Mesenchymal stem cell (in vitro differentiated cells and primary cell): Measurements from ENCODE around the gene KCNH1.

Source experiments
- DNase-seq: peaks from one replicate; pipeline ENCODE4 v3.0.0-alpha.2; 2013
- H2AFZ ChIP-seq: one replicate; pipeline ENCODE4 v1.6.1; 2013; ENCODE audit warnings: low read depth, mild to moderate bottlenecking, control low read depth, inconsistent platforms, low read length, moderate library complexity
- H2AK5ac ChIP-seq: 2 replicates; pipeline ENCODE4 v1.6.1; 2013; ENCODE audit warnings: low read length, moderate library complexity, mild to moderate bottlenecking, inconsistent platforms; ENCODE audit not compliant: severe bottlenecking
- H2BK120ac ChIP-seq: one replicate; pipeline ENCODE4 v1.6.1; 2013; ENCODE audit warnings: low read depth, mild to moderate bottlenecking, inconsistent platforms, low read length, moderate library complexity
- H2BK12ac ChIP-seq, 2 experiments: one replicate each; pipeline ENCODE4 v1.6.1; 2013; ENCODE audit warnings: inconsistent platforms in 2 of 2, low read length in 2 of 2, mild to moderate bottlenecking in 2 of 2, moderate library complexity in 2 of 2, control low read depth in 1 of 2
- H2BK15ac ChIP-seq: one replicate; pipeline ENCODE4 v1.6.1; 2013; ENCODE audit warnings: mild to moderate bottlenecking, low read depth, inconsistent platforms; ENCODE audit not compliant: poor library complexity, severe bottlenecking
- H2BK5ac ChIP-seq: 2 replicates; pipeline ENCODE4 v1.6.1; 2013; ENCODE audit warnings: low read depth, mild to moderate bottlenecking, low read length, control low read depth, inconsistent platforms; ENCODE audit not compliant: poor library complexity, severe bottlenecking
- H3K14ac ChIP-seq, 2 experiments: one replicate each; pipeline ENCODE4 v1.6.1; 2013; ENCODE audit warnings: inconsistent platforms in 2 of 2, low read length in 2 of 2, control low read depth in 1 of 2, mild to moderate bottlenecking in 1 of 2, moderate library complexity in 1 of 2
- H3K18ac ChIP-seq, 2 experiments: one replicate each; pipeline ENCODE4 v1.6.1; 2013; ENCODE audit warnings: inconsistent platforms in 2 of 2, low read length in 2 of 2, control low read depth in 1 of 2, low read depth in 1 of 2, mild to moderate bottlenecking in 1 of 2
- H3K23ac ChIP-seq, 2 experiments: one replicate each; pipeline ENCODE4 v1.6.1; 2013; ENCODE audit warnings: inconsistent platforms in 2 of 2, low read length in 2 of 2, mild to moderate bottlenecking in 2 of 2, moderate library complexity in 2 of 2, control low read depth in 1 of 2
- H3K27ac ChIP-seq: 2 replicates; pipeline ENCODE4 v1.5.1; 2013; ENCODE audit warnings: mild to moderate bottlenecking, moderate library complexity, low read length, control low read depth, inconsistent platforms; ENCODE audit not compliant: poor library complexity, severe bottlenecking
- H3K27me3 ChIP-seq, 2 experiments: 2 replicates each; pipeline versions ENCODE4 v1.6.1 to v1.7.0; 2013; ENCODE audit warnings: low read length in 2 of 2, mild to moderate bottlenecking in 2 of 2, moderate library complexity in 2 of 2, control low read depth in 1 of 2, inconsistent platforms in 1 of 2; ENCODE audit not compliant: control insufficient read depth in 1 of 2, insufficient read depth in 1 of 2
- H3K36me3 ChIP-seq, 2 experiments: 2 replicates each; pipeline versions ENCODE4 v1.6.1 to v1.7.0; 2013; ENCODE audit warnings: low read length in 2 of 2, control low read depth in 1 of 2, inconsistent platforms in 1 of 2, low read depth in 1 of 2, mild to moderate bottlenecking in 1 of 2; ENCODE audit not compliant: insufficient read depth in 2 of 2, control insufficient read depth in 1 of 2
- H3K4ac ChIP-seq, 2 experiments: one replicate each; pipeline ENCODE4 v1.6.1; 2013; ENCODE audit warnings: inconsistent platforms in 2 of 2, low read length in 2 of 2, mild to moderate bottlenecking in 2 of 2, moderate library complexity in 2 of 2, control low read depth in 1 of 2, low read depth in 1 of 2
- H3K4me1 ChIP-seq: 2 replicates; pipeline ENCODE4 v1.6.1; 2013; ENCODE audit warnings: low read depth, low read length, control low read depth; ENCODE audit not compliant: control insufficient read depth, insufficient read depth
- H3K4me2 ChIP-seq: 2 replicates; pipeline ENCODE4 v1.6.1; 2013; ENCODE audit warnings: low read length, mild to moderate bottlenecking, inconsistent platforms; ENCODE audit not compliant: poor library complexity, severe bottlenecking
- H3K4me3 ChIP-seq, 2 experiments: 2 replicates each; pipeline versions ENCODE4 v1.5.1 to v1.7.0; 2013; ENCODE audit warnings: low read length in 2 of 2, mild to moderate bottlenecking in 2 of 2, control low read depth in 1 of 2, low read depth in 1 of 2; ENCODE audit not compliant: insufficient read depth in 1 of 2
- H3K79me1 ChIP-seq: replicated peaks from 2 replicates; pipeline ENCODE4 v1.6.1; 2013; ENCODE audit warnings: mild to moderate bottlenecking, control low read depth, low read length, inconsistent platforms; ENCODE audit not compliant: poor library complexity, severe bottlenecking
- H3K9ac ChIP-seq: 2 replicates; pipeline ENCODE4 v1.7.0; 2013; ENCODE audit warnings: mild to moderate bottlenecking, low read length, moderate library complexity
- H3K9me3 ChIP-seq: 2 replicates; pipeline ENCODE4 v1.7.0; 2013; ENCODE audit warnings: mild to moderate bottlenecking, low read length; ENCODE audit not compliant: control insufficient read depth
- H4K8ac ChIP-seq: one replicate; pipeline ENCODE4 v1.6.1; 2013; ENCODE audit warnings: inconsistent platforms, mild to moderate bottlenecking, low read length, moderate library complexity
- H4K91ac ChIP-seq: one replicate; pipeline ENCODE4 v1.6.1; 2013; ENCODE audit warnings: mild to moderate bottlenecking, low read length, inconsistent platforms
- WGBS: methylation state at CpG from one replicate; pipeline ENCODE4 v1.1.7; 2013; ENCODE audit warnings: mixed read lengths; 5-methylcytosine and 5-hydroxymethylcytosine counted together

Gene KCNH1

GRCh38 chr1:210700083-210700482, 433.9 kb downstream of the KCNH1 start:
- peak overlapping the region; percentile 13 for H2BK15ac ChIP-seq
- H3K4me1 ChIP-seq: no peaks in the 10 kb centered on the region
- no peak overlapping the region for H3K4me2 ChIP-seq
- WGBS: 95% methylated on average over 1 of the region's 1 CpG
- DNase-seq: no peak
- H3K23ac ChIP-seq: no peak overlapping the region
- H3K9ac ChIP-seq: no peak overlapping the region
- H2AK5ac ChIP-seq: no peak overlapping the region
- H3K9me3 ChIP-seq: no peaks in the 10 kb centered on the region
- H3K27ac ChIP-seq: no peak overlapping the region
- H2BK12ac ChIP-seq: peak overlapping the region in 1 of 2 experiments; percentile 56
- no peaks in the 10 kb centered on the region for H3K27me3 ChIP-seq
- H3K4me3 ChIP-seq: no peak overlapping the region
- H3K18ac ChIP-seq: no peak overlapping the region
- no peak overlapping the region for H2BK120ac ChIP-seq
- no peak overlapping the region for H3K4ac ChIP-seq
- H4K91ac ChIP-seq: no peak overlapping the region
- H4K8ac ChIP-seq: no peak overlapping the region
- H2AFZ ChIP-seq: no peak overlapping the region
- peaks cover 2% of the 10 kb centered on the region for H3K79me1 ChIP-seq
- no peaks in the 10 kb centered on the region for H3K36me3 ChIP-seq
- no peak overlapping the region for H2BK5ac ChIP-seq
- no peak overlapping the region for H3K14ac ChIP-seq

GRCh38 chr1:210698661-210699060, 435.3 kb downstream of the KCNH1 start:
- H2AK5ac ChIP-seq: no peak overlapping the region
- 88% methylated on average over 5 of the region's 5 CpGs for WGBS

DNA sequence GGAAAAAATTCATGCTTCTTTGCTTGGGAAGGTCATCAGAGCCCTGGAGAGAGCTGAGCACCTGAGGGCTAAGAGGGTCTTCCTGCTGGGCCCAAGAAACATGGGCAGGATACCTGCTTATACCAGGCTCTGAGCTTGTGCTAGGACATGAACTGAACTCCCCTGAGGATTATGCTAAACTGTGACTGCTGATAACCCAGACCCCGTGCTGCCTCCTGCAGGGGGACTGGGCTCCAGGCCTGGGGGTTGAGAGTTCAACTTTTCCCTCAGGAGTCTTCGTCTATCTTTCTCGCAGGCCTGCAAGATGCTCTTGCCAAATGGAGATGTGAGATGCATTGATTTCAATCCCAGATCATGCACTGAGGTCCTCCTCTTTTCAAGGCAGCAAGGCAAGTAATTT, 436.8 kb downstream of the KCNH1 start:
- no peak overlapping the region for H2AFZ ChIP-seq
- 46% methylated on average over 3 of the region's 3 CpGs for WGBS
- no peaks in the 10 kb centered on the region for H3K79me1 ChIP-seq

More at GRCh38 chr1:210698661-210699060, 435.3 kb downstream of the KCNH1 start:
- no peak overlapping the region for H3K18ac ChIP-seq
- H2BK12ac ChIP-seq: no peak overlapping the region
- H2AFZ ChIP-seq: no peak overlapping the region
- no peak overlapping the region for H3K14ac ChIP-seq
- H3K4me2 ChIP-seq: no peak overlapping the region
- no peak overlapping the region for H2BK5ac ChIP-seq
- H3K79me1 ChIP-seq: no peaks in the 10 kb centered on the region
- no peak overlapping the region for H3K4me3 ChIP-seq
- no peak overlapping the region for H3K27ac ChIP-seq
- no peaks in the 10 kb centered on the region for H3K4me1 ChIP-seq
- H3K23ac ChIP-seq: no peak overlapping the region
- H2BK120ac ChIP-seq: no peak overlapping the region
- H2BK15ac ChIP-seq: no peak overlapping the region
- H4K8ac ChIP-seq: no peak overlapping the region
- no peaks in the 10 kb centered on the region for H3K27me3 ChIP-seq
- DNase-seq: no peak
- H3K9ac ChIP-seq: no peak overlapping the region
- H3K4ac ChIP-seq: no peak overlapping the region
- no peaks in the 10 kb centered on the region for H3K9me3 ChIP-seq
- no peak overlapping the region for H4K91ac ChIP-seq
- H3K36me3 ChIP-seq: no peaks in the 10 kb centered on the region

GRCh38 chr1:210696709-210697108, 437.2 kb downstream of the KCNH1 start:
- H3K4me1 ChIP-seq: no peaks in the 10 kb centered on the region
- H3K4me2 ChIP-seq: no peak overlapping the region
- no peak overlapping the region for H3K23ac ChIP-seq
- no peak overlapping the region for H3K18ac ChIP-seq
- H4K91ac ChIP-seq: no peak overlapping the region
- no peak for DNase-seq
- no peak overlapping the region for H3K27ac ChIP-seq
- H3K9ac ChIP-seq: no peak overlapping the region
- no peak overlapping the region for H2BK12ac ChIP-seq
- no peaks in the 10 kb centered on the region for H3K27me3 ChIP-seq
- H3K79me1 ChIP-seq: no peaks in the 10 kb centered on the region
- no peaks in the 10 kb centered on the region for H3K9me3 ChIP-seq
- H2BK15ac ChIP-seq: no peak overlapping the region
- H2AFZ ChIP-seq: no peak overlapping the region
- H3K36me3 ChIP-seq: peaks cover 0 to 4% of the 10 kb centered on the region in 2 experiments
- H4K8ac ChIP-seq: no peak overlapping the region
- no peak overlapping the region for H3K4me3 ChIP-seq
- no peak overlapping the region for H3K14ac ChIP-seq
- 100% methylated on average over 1 of the region's 1 CpG for WGBS
- H2AK5ac ChIP-seq: no peak overlapping the region
- no peak overlapping the region for H2BK5ac ChIP-seq
- H3K4ac ChIP-seq: no peak overlapping the region
- no peak overlapping the region for H2BK120ac ChIP-seq

More for the DNA sequence above, 436.8 kb downstream of the KCNH1 start:
- H4K91ac ChIP-seq: no peak overlapping the region
- no peak overlapping the region for H2BK15ac ChIP-seq
- no peak overlapping the region for H3K27ac ChIP-seq
- no peak overlapping the region for H3K4ac ChIP-seq
- no peak overlapping the region for H3K18ac ChIP-seq
- no peak overlapping the region for H3K4me3 ChIP-seq
- H3K27me3 ChIP-seq: no peaks in the 10 kb centered on the region
- H4K8ac ChIP-seq: no peak overlapping the region
- no peak overlapping the region for H3K4me2 ChIP-seq
- H3K14ac ChIP-seq: no peak overlapping the region
- no peak for DNase-seq
- H2AK5ac ChIP-seq: no peak overlapping the region
- no peak overlapping the region for H3K23ac ChIP-seq
- H3K9me3 ChIP-seq: no peaks in the 10 kb centered on the region
- H3K4me1 ChIP-seq: no peaks in the 10 kb centered on the region
- H3K9ac ChIP-seq: no peak overlapping the region
- no peak overlapping the region for H2BK120ac ChIP-seq
- H2BK5ac ChIP-seq: no peak overlapping the region
- H3K36me3 ChIP-seq: peaks cover 0 to 4% of the 10 kb centered on the region in 2 experiments
- H2BK12ac ChIP-seq: no peak overlapping the region
